Measurements from ENCODE around the gene TET1. TPM values are rescaled to one million over a fixed set of nuclear protein-coding genes. Genes with fewer than 3 reads are reported as not detected.
A peak's percentile ranks its signal among the peaks of the same experiment; 100 is the strongest.

The TET1 gene
- total and polyA plus RNA-seq, 2 experiments from 2014 or later = 37.2 to 90.5 TPM

DNA sequence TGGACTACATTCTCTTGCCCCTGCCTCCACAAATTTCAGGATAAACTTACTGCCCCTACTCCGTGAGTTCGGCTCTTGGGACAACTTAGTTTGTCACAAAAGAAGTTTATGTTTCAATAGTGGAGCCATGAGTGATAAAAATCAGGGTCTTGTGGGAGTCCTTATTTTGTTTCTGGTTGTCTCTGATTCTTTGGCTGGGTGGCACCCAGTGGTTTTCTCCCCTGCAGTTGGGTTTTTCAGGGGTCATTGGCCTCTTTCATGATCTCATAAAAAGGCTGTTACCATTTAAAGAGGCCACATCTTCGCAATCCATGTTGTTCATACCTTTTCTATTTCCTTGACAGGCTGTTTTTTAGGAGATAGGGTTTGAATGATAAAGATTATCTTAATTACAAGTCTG lies 5.5 kb downstream of the TET1 start (continued):
- TF ChIP-seq, protein P1, sequence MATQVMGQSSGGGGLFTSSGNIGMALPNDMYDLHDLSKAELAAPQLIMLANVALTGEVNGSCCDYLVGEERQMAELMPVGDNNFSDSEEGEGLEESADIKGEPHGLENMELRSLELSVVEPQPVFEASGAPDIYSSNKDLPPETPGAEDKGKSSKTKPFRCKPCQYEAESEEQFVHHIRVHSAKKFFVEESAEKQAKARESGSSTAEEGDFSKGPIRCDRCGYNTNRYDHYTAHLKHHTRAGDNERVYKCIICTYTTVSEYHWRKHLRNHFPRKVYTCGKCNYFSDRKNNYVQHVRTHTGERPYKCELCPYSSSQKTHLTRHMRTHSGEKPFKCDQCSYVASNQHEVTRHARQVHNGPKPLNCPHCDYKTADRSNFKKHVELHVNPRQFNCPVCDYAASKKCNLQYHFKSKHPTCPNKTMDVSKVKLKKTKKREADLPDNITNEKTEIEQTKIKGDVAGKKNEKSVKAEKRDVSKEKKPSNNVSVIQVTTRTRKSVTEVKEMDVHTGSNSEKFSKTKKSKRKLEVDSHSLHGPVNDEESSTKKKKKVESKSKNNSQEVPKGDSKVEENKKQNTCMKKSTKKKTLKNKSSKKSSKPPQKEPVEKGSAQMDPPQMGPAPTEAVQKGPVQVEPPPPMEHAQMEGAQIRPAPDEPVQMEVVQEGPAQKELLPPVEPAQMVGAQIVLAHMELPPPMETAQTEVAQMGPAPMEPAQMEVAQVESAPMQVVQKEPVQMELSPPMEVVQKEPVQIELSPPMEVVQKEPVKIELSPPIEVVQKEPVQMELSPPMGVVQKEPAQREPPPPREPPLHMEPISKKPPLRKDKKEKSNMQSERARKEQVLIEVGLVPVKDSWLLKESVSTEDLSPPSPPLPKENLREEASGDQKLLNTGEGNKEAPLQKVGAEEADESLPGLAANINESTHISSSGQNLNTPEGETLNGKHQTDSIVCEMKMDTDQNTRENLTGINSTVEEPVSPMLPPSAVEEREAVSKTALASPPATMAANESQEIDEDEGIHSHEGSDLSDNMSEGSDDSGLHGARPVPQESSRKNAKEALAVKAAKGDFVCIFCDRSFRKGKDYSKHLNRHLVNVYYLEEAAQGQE (IDR thresholded peaks at IDR 0.05; ENCODE audit: unreplicated experiment) = no peak
- no peak for TF ChIP-seq ZNF462 (CRISPR knock-in tag; IDR thresholded peaks at IDR 0.05)
- TF ChIP-seq STAT1 (IDR thresholded peaks at IDR 0.05; ENCODE audit: unreplicated experiment) = no peak
- TF ChIP-seq ZNF331 (CRISPR knock-in tag; IDR thresholded peaks at IDR 0.05; ENCODE audit: low read depth) = no peak
- no peak for TF ChIP-seq NANOG (IDR thresholded peaks at IDR 0.05; ENCODE audit: borderline replicate concordance)

DNA sequence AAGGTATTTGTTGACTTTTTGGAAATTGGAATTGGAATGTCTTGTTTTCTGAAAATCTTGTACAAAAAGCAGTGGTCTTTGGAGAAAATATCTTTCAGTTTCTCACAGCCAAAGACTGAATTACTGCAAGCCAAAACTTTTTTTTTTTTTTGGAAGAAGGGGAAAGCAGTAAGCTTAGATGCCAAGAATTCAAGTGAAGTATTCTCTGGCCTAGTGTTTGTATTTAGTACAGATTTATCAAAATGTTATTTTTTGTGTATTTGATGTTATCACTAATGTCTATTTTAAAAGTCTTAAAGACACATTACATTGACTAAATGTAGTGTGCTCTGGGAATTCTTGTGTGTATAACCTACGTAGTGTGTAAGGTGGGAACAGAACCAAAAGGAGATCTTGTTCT lies 6.2 kb downstream of the TET1 start:
- Histone ChIP-seq H3K36me3 (ENCODE audit: insufficient read depth) (no peaks in the 10 kb centered on the region), H3K4me1 (ENCODE audit: insufficient read depth) (peaks cover 50% of the 10 kb centered on the region), H3K4me2 (peak overlapping the region; percentile 61), H3K4me3 (peak overlapping the region; percentile 2; the same call in 1 of the 2 replicates), H3K9me2 (ENCODE audit: insufficient read depth) (no peaks in the 10 kb centered on the region), H3K79me2 (replicated peaks; ENCODE audit: insufficient read depth) (peaks cover 96% of the 10 kb centered on the region), H3F3A (replicated peaks; ENCODE audit: low read depth) (0 out of 2 replicates have a peak, but pooled peaks cover 4% of the 10 kb centered on the region), H3K27me3 (ENCODE audit: insufficient read depth) (no peaks in the 10 kb centered on the region), H2AFZ (no peak overlapping the region), H4K20me1 (replicated peaks; ENCODE audit: insufficient read depth) (peaks cover 44% of the 10 kb centered on the region), H3K27ac (ENCODE audit: low read depth) (peak overlapping the region; percentile 13; the same call in 1 of the 2 replicates)
- H3K4me3 Mint-ChIP-seq = no peak overlapping the region
- no peaks in the 10 kb centered on the region for H3K9me3 Mint-ChIP-seq
- H3K27ac Mint-ChIP-seq = 0 out of 2 replicates have a peak overlapping the region, but pooled peaks have one; percentile 67
- TF ChIP-seq, protein P2, sequence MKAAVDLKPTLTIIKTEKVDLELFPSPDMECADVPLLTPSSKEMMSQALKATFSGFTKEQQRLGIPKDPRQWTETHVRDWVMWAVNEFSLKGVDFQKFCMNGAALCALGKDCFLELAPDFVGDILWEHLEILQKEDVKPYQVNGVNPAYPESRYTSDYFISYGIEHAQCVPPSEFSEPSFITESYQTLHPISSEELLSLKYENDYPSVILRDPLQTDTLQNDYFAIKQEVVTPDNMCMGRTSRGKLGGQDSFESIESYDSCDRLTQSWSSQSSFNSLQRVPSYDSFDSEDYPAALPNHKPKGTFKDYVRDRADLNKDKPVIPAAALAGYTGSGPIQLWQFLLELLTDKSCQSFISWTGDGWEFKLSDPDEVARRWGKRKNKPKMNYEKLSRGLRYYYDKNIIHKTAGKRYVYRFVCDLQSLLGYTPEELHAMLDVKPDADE (IDR thresholded peaks at IDR 0.05) = no peak
- TF ChIP-seq STAT1 (IDR thresholded peaks at IDR 0.05; ENCODE audit: unreplicated experiment) (no peak), CREB1 (CRISPR knock-in tag; IDR thresholded peaks at IDR 0.05; ENCODE audit: low read depth) (no peak), EZH2phosphoT487 (IDR thresholded peaks at IDR 0.05; ENCODE audit: unreplicated experiment) (no peak), POLR2AphosphoS5 (IDR thresholded peaks at IDR 0.05; ENCODE audit: low read depth) (no peak)
- TF ChIP-seq, protein P1 (IDR thresholded peaks at IDR 0.05; ENCODE audit: unreplicated experiment) = no peak
- H3K27me3 Mint-ChIP-seq (ENCODE audit: insufficient read depth, low read depth, poor library complexity) = peaks cover 9% of the 10 kb centered on the region
- peaks cover 17% of the 10 kb centered on the region for H3K36me3 Mint-ChIP-seq (ENCODE audit: low read depth)
- no peak for ATAC-seq
- no peak for DNase-seq (ENCODE audit: low spot score)
- peaks cover 45% of the 10 kb centered on the region for H3K4me1 Mint-ChIP-seq

Data from GM23338 (cell line).